HepG2 (cell line): ENCODE measurements around the gene TFPI. TPM values are rescaled to one million over a fixed set of nuclear protein-coding genes. Genes with fewer than 3 reads are reported as not detected.
A peak's percentile ranks its signal among the peaks of the same experiment; 100 is the strongest.

Experiments
- CENPX ChIP-seq: sonication (generic); formaldehyde crosslinking; IDR thresholded peaks from 2 replicates; pipeline ENCODE4 v1.9.0; 2021; ENCODE audit warnings: mild to moderate bottlenecking, missing genetic modification reagents, moderate library complexity
- EED ChIP-seq: sonication (generic); formaldehyde crosslinking; IDR thresholded peaks from 2 replicates; pipeline ENCODE4 v1.5.0; 2020; ENCODE audit warnings: mild to moderate bottlenecking, missing genetic modification reagents
- ELF3 ChIP-seq: IDR thresholded peaks from 2 replicates; pipeline ENCODE4 v1.6.1; 2016; ENCODE audit warnings: missing genetic modification reagents, missing compliant biosample characterization
- HNF4A ChIP-seq: sonication (generic); formaldehyde crosslinking; IDR thresholded peaks from 2 replicates; pipeline ENCODE4 v1.4.0; 2020; ENCODE audit warnings: missing genetic modification reagents
- MAF1 ChIP-seq: sonication (generic); formaldehyde crosslinking; IDR thresholded peaks from 2 replicates; pipeline ENCODE4 v1.5.0; 2020; ENCODE audit warnings: missing genetic modification reagents, borderline replicate concordance
- SOX6 ChIP-seq, 2 experiments: fragments of 450-650 bp in 1 of 2; sonication (generic) in 1 of 2; formaldehyde crosslinking in 1 of 2; IDR thresholded peaks; 2 replicates each; pipeline versions ENCODE4 v1.4.0 to v1.6.1; 2017 to 2020; ENCODE audit warnings: antibody characterized with exemption in 1 of 2, mild to moderate bottlenecking in 1 of 2, missing genetic modification reagents in 1 of 2
- TSC22D2 ChIP-seq: sonication (generic); formaldehyde crosslinking; IDR thresholded peaks from 2 replicates; pipeline ENCODE4 v1.5.1; 2020; ENCODE audit warnings: missing genetic modification reagents, mild to moderate bottlenecking, borderline replicate concordance
- UBTF ChIP-seq: sonication (generic); formaldehyde crosslinking; IDR thresholded peaks from 2 replicates; pipeline ENCODE4 v1.4.0; 2020; ENCODE audit warnings: mild to moderate bottlenecking, missing genetic modification reagents
- ZBTB21 ChIP-seq: sonication (generic); formaldehyde crosslinking; IDR thresholded peaks from 2 replicates; pipeline ENCODE4 v1.4.0; 2020; ENCODE audit warnings: missing genetic modification reagents
- ZFY ChIP-seq: sonication (generic); formaldehyde crosslinking; IDR thresholded peaks from 2 replicates; pipeline ENCODE4 v1.4.0; 2020; ENCODE audit warnings: missing genetic modification reagents
- ZNF17 ChIP-seq: sonication (generic); formaldehyde crosslinking; IDR thresholded peaks from 2 replicates; pipeline ENCODE4 v1.5.0; 2020; ENCODE audit warnings: mild to moderate bottlenecking, missing genetic modification reagents
- ZNF550 ChIP-seq: sonication (generic); formaldehyde crosslinking; IDR thresholded peaks from 2 replicates; pipeline ENCODE4 v1.4.0; 2020; ENCODE audit warnings: mild to moderate bottlenecking, missing genetic modification reagents, borderline replicate concordance
- ZNF615 ChIP-seq: sonication (generic); formaldehyde crosslinking; IDR thresholded peaks from 2 replicates; pipeline ENCODE4 v1.5.0; 2020; ENCODE audit warnings: mild to moderate bottlenecking, missing genetic modification reagents, borderline replicate concordance
- ZNF646 ChIP-seq: sonication (generic); formaldehyde crosslinking; IDR thresholded peaks from 2 replicates; pipeline ENCODE4 v1.9.0; 2021; ENCODE audit warnings: mild to moderate bottlenecking, missing genetic modification reagents
- ZNF724P ChIP-seq: sonication (generic); formaldehyde crosslinking; IDR thresholded peaks from 2 replicates; pipeline ENCODE4 v1.8.0; 2022; ENCODE audit warnings: missing genetic modification reagents, borderline replicate concordance
- ZSCAN29 ChIP-seq: sonication (generic); formaldehyde crosslinking; conservative IDR thresholded peaks from 2 replicates; pipeline ENCODE4 v1.4.0; 2020; ENCODE audit warnings: mild to moderate bottlenecking, missing genetic modification reagents
- polyA plus RNA-seq, 8 experiments: library from polyadenylated mRNA; depleted of rRNA in 3 of 8; stranded (reverse) in 7 of 8; unstranded in 1 of 8; fragments of >200 nt; fragmentation: Illumina TruSeq in 4 of 8; extraction: Trizol in 4 of 8; gene quantifications; 2 replicates each; pipeline versions ENCODE4 v1.2.1 to v1.2.3, GENCODE V29; 2011 to 2016; ENCODE audit warnings: low read depth in 4 of 8, missing spikeins in 1 of 8, mixed read lengths in 1 of 8; ENCODE audit not compliant: insufficient read depth in 1 of 8
- total RNA-seq, 5 experiments: library from RNA; depleted of rRNA; stranded (reverse); fragments of >200 nt; fragmentation: Illumina TruSeq; extraction: Trizol; gene quantifications; 2 replicates each; pipeline ENCODE4 v1.2.3, GENCODE V29; 2016; ENCODE audit warnings: low read depth in 1 of 5

The TFPI gene
- total and polyA plus RNA-seq, 2 of the 13 experiments (the other 11 are each of a cell fraction or from before 2014, with no cell fraction given) = 301 to 436 TPM

- TF ChIP-seq ZNF17 (CRISPR knock-in tag) (no peak; the same call in 1 of the 2 replicates), HNF4A (CRISPR knock-in tag) (peak; percentile 95), EED (CRISPR knock-in tag) (no peak), ZBTB21 (peak; percentile 31; the same call in 1 of the 2 replicates), ZNF550 (no peak), SOX6 (IDR thresholded peaks at IDR 0.05) (no peak), SOX6 (CRISPR knock-in tag; IDR thresholded peaks at IDR 0.05) (peak; percentile 99), ELF3 (CRISPR knock-in tag) (peak; percentile 97), UBTF (peak; percentile 37; the same call in 1 of the 2 replicates), ZNF615 (CRISPR knock-in tag) (peak; percentile 98), CENPX (CRISPR knock-in tag) (no peak), ZNF646 (CRISPR knock-in tag) (no peak), ZNF724P (CRISPR knock-in tag) (0 out of 2 replicates have a peak, but pooled peaks have one; percentile 50), ZFY (no peak), TSC22D2 (peak; percentile 78; the same call in 1 of the 2 replicates), ZSCAN29 (peak; percentile 89; the same call in 1 of the 2 replicates), MAF1 (CRISPR knock-in tag) (peak; percentile 74; the same call in 1 of the 2 replicates)
Measured at GRCh38 chr2:187541086-187542085, 12.8 kb downstream of the TFPI start (continued).
